Dedifferentiated amniotic fluid mesenchymal stem cell (primary cell): Measurements from ENCODE around the gene LIN54.
"Not testable (repeated sequence)": the region's sequence is repeated elsewhere in the genome, so short reads cannot be mapped to it uniquely, and the experiment has no call there.

Experiments used
- DNase-seq: peaks from one replicate; pipeline ENCODE4 v3.0.0-alpha.2; 2016; ENCODE audit errors: extremely low spot score

The LIN54 gene

DNA sequence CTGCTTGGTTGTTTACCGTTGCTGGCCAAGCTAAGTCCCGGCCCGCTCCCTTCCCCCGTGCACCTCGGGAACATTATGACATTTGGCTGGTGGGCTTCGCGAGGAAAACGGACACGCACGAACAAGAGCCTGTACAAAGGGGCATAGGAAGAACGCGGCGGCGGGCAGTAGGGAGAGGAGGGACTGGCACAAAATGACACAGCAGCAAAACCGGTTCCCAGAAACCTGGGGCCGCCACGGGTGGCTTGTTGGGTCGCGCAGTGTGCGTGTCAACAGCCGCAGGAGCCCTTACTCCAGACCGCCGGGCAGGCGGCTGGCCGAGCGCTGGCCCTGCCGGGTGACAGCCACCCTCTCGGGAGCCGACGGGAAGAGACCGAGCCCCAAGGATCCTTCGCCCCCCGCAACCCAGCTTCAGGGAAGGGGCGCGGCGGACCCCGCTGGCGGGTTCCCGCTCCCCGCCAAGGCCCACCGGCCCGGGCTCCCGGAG is 1.6 kb upstream of the LIN54 start:
- no peak for DNase-seq

DNA sequence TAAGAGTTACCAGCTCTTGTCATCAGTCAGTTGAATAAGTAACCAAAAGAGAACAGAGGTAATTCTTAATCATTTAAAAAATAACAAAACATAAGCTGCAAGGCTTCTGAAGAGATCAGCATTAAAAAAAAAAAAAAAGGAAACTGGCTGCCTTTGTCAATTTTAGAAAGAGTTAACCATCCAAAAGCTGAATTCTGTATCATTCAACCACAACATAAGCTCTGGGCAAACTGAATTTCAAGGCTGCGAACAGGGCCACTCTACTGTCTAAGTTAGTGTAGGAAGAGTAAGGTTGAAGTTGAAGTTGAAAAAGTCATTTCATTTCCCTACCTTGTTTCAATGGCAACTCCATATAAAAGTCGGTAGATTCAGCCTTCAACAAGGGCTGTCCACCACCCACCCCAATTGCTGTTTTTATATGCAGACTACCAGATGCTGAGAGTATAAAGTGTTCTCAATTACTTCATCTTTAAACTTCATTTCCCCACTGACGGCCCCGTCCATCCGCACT is 1.1 kb upstream of the LIN54 start:
- no peak for DNase-seq

DNA sequence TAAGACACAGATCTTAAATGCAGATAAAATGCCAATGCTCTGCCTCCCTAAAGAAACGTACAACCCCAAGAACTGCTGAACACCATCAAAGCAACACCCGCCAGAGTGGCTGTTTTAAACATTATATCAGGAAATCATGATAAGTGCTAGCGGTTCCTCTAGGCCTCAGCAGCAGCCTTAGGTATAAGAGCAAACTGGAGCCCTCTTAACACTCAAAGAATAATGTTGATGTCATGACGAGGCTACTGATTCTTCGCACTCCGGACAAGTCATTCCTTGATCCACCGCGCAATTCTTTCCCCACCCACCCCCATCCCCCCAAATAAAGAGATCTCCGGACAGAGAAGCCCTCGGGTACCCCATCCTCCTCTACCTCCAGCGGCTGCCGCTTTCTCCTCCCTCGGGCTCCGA is 507 bp downstream of the LIN54 start:
- peak; percentile 32 for DNase-seq

DNA sequence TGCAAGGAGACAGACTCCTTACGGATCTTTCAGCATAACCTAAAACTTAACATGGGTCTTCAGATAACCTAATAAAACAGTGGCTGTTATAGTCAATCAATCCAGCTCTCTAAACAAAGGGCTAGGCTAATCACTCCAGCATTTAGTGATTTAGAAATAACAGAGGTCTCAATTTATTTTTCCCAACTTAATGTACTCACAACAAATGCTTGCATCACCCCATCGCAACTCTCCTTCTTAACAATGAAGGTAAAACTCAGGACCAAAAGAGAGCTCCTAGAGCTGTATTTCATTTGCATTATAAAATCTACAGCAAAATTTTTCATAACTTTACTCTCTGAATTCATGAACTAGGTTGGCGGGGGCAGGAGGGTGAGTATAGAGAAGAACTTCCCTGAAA is 1.1 kb downstream of the LIN54 start:
- no peak for DNase-seq

DNA sequence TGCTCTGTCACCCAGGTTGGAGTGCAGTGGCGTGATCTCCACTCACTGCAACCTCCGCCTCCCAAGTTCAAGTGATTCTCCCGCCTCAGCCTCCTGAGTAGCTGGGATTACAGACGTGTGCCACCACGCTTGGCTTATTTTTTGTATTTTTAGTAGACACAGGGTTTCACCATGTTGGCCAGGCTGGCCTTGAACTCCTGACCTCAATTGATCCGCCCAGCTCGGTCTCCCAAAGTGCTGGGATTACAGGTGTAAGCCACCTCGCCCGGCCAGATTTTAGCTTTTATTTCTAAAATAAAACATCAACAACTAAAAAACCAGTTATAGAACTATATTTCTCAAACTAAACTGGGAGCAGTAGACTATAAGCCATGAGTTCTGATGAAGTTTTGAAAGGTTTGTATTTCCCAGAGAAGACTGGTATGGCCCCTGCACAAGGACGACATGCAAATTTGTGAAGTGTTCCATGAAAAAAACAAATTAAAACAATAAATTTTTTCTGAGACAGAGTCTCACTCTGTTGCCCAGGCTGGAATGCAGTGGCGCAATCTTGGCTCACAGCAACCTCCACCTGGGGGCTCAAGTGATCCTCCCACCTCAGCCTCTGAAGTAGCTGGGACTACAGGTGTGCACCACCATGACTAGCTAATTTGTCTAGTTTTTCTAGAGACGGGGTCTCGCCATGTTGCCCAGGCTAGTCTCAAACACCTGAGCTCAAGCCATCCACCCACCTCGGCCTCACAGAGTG is 7.4 kb downstream of the LIN54 start:
- DNase-seq, result not testable (repeated sequence)

DNA sequence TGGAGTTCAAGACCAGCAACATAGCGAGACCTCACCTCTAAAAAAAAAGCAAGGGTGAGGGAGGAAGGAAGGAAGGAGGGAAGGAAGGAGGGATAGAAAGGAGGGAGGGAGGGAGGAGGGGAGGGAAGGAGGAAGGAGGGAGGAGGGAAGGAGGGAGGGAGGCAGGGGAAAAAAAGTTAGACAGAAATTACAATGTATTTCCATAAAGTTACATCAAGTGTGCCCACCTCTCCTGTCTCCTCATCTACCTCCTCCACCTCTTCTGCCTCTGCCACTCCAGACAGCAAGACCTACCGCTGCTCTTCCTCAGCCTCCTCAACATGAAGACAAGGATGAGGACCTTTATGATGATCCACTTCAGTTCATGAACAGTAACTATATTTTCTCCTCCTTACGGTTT is 8.3 kb downstream of the LIN54 start:
- DNase-seq, result no peak

DNA sequence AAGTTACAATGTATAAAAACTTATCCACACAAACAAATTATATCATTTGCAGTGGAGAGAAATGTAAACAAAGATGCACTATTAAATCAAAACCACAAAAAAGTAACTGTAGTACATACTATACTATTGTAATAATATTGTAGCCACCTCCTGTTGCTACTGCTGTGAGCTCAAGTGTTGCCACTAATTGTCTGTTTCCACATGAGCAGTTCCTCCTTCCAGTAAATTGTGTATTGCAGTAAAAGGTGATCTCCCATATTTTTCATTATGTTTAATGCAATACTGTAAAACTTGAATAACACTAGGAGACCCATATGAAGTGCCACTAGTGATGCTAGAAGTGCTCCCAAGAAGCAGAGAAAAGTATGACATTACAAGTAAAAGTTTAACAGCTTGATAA is 11.7 kb downstream of the LIN54 start:
- DNase-seq, result no peak

DNA sequence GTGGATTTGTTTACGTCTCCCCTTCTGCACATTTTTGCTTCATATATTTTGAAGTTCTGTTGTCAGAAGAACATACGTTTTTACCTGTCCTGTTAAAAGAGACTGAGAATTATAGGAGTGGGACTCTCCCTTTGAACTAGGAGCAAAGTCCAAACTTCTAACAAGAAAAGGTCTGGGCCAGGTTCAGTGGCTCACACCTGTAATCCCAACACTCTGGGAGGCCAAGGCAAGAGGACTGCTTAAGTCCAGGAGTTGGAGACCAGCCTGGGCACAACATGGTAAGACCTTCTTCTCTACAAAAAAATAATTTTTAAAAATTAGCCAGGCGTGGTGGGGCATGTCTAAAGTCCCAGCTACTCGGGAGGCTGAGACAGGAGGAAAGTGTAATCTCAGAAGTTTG is 15.8 kb downstream of the LIN54 start:
- no peak for DNase-seq

DNA sequence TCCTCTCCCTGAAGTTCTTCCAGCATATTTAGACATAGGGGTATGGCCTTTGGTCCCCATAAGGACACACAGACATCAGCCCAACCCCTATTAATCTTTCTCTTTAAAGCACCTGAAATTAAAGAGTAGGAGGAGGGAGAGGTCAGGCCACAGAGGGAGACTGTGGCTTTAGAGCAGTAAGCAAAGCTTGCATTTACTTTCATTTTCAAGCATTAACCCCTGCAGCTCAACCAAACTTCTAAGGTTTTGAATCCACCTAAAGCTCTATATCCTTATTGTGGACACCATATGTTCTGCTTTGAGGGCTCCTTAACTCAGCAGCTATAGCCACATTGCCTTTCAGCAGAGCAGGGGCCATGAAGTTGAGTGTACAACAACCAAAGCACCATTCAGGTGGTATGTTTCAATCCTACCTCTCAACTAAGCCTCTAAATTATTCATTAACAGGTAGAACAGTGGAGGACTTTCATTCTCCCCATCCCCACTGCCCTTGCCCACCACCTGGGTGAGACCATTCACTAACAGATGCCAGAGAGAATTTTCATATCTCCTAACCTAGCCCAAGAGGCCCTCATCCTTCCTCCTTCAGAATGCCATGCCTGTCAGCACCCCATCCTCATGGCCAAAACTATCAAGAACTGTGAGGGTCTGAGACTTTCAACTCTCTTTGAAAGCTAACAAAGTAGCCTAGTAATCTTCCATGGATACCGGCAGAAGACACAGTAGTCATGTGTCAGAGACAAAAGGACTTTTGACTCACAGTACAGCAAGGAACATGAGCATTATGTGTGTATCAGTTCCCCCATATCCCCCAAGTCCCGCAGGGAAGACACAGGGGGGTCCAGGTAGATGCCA is 20.8 kb downstream of the LIN54 start:
- no peak for DNase-seq

DNA sequence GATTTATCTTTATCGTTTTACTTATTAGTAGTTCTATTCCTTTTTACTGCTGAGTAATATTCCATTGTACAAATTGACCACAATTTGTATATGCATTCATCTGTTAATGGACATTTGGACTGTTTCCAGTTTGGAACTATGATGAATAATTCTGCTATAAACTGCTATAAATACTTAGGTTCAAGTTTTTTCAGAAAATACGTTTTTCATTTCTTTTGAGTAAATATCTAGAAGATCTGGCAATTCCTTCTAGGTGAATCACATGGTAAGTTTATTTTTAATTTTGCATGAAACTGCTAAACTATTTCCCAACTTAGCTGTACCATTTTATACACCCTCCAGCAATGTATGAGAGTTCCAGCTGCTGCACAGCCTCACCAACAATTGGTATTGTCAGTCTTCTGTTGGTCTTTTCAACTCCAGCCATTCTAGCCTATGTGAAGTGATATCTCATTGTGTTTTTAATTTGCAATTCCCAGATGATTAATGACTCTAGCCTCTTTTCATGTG is 22.2 kb downstream of the LIN54 start:
- DNase-seq, result peak; percentile 91

DNA sequence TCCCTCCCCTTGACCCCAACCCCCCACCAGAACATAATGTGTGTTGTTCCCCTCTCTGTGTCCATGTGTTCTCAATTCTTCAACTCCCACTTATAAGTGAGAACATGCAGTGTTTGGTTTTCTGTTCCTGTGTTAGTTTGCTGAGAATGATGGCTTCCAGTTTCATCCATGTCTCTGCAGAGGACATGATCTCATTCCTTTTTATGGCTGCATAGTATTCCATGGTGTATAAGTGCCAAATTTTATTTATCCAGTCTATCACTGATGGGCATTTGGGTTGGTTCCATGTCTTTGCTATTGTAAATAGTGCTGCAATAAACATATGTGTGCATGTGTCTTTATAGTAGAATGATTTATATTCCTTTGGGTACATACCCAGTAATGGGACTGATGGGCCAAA is 23.1 kb downstream of the LIN54 start:
- not testable (repeated sequence) for DNase-seq

DNA sequence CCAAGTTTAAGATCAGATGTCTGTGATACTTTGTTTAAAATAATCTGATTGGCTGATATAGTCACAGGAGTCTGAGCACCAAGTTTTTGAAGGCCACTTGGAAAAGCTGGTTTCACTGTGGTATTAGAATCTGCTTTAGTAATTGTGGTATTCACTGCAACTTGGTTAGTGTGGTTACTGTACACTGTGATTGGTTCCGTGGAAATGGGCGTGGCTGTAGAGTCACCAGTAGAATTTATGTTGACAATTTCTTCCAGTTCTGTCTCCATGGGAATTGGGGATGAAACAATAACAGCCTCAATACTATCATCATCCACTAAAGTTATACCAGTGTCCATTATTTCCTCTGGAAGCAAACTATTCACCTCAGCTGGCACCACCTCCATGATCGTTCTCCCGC is 26.2 kb downstream of the LIN54 start:
- DNase-seq, result peak; percentile 25

DNA sequence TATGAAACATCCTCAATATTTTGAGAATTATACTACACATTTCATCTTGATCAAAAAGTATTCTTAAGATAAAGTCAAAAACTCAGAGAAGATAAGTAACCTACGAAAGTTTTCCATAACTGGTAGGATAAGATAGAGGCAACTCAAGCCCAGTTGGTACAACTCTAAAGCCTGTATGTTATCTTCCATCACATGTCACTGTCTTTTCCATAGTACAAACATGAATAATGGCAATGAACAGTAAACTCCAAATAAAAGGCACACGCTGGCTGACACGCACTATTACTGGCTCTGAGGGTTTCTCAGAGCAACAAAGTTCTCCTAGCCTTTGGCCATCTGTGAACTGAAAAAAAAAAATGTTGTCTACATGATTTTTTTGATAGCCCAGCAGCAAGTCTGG is 27.2 kb downstream of the LIN54 start:
- no peak for DNase-seq

DNA sequence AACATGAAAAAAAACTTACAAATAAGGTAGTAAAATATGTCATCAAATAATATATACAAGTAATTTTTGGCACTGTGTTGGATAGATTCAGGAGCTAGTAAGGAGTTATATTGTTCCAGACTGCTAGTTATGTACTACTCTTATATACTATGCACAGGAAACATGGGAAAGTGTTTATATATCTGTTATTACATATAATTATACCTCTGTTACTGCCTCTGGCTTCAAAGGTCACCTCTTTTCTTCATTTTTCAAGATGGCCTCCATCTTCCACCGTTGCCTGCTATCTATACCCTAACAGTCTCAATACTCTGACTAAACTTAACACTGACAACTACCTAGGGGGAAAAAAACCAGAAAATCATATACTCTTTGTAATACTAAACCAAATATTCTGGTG is 29.5 kb downstream of the LIN54 start:
- no peak for DNase-seq

DNA sequence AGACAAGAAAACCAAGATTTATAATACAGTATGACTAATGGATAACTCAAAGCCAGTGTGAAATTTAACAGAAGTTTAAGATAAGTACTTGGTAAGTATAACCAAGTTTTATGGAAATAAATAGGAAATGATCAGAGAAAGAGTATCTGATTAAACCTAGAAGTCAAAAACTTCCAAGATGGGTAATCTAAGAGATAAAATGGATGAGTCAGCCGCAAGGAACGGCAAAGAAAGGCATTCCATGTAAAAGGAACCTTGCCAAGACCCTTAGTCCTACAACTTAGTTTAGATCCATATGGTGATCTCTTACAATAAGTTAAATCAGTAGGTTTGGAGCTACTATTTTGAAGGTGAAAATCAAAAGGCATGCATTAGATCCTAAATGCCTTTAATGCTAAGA is 34.8 kb downstream of the LIN54 start:
- DNase-seq, result no peak

DNA sequence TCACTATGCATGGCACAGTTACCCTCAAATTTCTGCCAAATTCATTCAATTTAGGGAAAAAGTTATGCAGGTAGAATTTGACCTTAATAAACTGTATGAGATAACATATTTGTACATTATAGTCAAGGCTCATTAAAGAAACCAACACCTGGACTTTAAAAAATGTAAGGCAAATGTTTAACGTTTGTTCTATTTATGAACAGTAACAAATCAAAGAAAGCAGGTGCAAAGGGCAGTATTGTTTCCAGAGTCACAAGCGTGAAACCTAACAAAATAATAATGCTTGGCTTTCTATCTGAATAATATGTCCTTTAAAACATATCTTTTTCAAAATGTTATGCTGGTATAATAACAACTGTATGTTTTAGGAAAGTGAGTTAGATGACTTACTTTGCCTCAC is 41.2 kb downstream of the LIN54 start:
- no peak for DNase-seq

DNA sequence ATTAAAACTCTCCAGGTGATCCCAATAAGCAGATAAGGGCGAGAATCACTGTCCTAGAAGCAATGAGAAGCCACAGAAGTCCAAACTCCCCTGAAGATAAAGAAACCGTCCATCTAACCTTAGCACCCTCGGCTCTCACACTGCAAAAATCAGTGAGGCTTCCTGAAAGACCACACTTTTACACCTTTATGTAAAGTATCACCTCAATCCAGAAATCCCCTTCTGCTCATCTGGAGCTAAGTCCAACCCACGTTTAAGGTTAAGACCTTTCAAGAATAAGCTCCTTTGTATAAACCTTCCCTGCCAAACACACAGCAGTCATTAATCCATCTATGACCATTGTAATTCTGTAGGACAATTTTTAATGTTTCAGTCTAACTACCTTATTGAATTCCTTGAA is 41.7 kb downstream of the LIN54 start:
- no peak for DNase-seq

DNA sequence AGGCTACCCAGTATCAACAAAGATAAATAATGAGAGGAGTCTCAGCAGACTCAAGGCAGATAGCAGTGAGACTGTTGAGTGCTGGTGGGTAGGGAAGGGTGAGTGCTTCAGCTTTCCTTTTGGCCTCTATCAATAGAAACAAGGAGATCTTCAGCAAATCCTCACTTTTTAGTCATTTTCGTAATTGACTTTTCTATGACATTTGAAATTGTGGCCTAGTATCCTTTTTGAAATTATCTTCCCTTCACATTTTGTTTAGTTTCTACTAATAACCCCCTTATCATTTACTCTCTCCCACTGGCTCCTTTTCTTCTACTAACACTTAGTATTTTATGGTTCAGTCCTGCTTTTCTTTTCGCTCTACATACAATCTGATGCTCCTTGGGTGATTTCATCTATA is 44.9 kb downstream of the LIN54 start:
- DNase-seq, result no peak

DNA sequence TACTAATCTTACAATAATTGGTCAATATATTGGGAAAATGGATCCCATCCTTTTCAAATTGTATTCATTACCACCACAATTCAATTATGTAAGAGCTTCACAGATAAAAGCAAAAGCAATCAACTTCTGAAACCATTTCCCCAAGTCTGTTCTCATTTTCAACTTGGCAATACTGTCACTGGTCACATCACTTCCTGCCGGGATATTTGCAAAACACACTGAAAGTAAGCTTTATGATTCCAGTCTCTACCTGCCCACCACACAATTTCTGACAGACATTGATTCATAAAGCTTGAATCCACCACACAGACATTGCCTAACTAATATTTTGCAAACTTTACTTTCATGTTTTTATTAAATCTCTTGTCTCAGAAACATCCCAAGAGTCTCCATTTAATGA is 53.6 kb downstream of the LIN54 start:
- no peak for DNase-seq

DNA sequence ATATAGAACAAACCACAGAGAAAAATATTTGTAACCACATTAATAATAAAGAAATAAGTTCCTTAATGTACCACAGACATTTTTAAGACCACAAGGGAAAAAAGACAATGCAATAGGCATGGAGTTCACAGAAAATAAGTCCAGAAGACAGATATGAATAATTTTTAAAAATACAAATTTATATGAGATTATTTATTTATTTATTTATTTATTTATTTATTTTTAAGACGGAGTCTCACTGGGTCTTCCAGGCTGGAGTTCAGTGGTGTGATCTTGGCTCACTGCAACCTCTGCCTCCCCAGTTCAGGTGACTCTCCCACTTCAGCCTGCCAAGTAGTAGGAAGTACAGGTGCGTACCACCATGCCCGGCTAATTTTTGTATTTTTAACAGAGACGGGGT is 56.4 kb downstream of the LIN54 start:
- DNase-seq, result no peak

DNA sequence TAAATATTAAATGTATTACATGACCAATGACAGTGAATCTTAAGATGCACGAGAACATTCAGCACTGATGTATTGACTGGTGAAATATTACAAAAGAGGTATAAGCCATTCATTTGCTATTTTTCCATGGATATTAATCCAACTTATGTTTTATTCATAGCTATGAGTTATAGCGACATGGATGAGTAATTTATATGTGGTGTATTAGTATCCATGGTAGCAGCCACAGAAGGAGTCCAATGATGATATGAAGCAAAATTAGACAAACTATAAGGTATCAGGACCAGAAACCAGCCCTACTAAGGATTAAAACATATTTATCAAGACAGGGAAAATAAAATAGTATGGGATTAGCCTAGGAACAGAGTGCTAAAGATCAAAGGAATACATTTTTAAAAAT is 59.4 kb downstream of the LIN54 start:
- no peak for DNase-seq

DNA sequence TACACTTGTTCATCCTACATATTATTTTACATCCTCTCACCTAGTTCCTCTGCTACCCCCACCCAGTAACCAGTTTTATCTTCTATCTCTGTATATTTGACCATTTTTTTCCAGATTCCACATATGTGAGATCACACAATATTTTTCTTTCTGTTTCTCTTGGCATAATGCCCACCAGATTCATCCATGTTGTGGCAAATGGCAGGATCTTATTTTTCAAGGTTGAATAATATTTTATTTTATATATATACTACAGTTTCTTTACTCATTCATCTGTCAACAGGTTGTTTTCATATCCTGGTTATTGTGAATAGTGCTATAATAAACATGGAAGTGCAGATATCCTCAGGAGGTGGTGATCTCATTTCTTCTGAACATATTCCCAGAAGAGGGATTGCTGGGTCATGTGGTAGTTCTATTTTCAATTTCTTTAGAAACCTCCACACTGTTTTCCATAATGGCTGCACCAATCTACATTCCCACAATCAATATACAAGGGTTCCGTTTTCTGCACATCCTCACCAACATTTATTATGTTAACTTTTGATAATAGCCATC is 61.9 kb downstream of the LIN54 start:
- DNase-seq, result no peak
